M059J (cell line): Measurements from ENCODE around the gene FAM81A. TPM values are rescaled to one million over a fixed set of nuclear protein-coding genes. Genes with fewer than 3 reads are reported as not detected.
A peak's percentile ranks its signal among the peaks of the same experiment; 100 is the strongest.
"Not testable (repeated sequence)": the region's sequence is repeated elsewhere in the genome, so short reads cannot be mapped to it uniquely, and the experiment has no call there.

Experiments used
- DNase-seq: peaks from one replicate; pipeline ENCODE4 v3.0.0-alpha.2; 2012; ENCODE audit warnings: low read depth
- total RNA-seq: library from RNA; depleted of rRNA; stranded (reverse); fragments of >200 nt; shearing (Covaris generic); gene quantifications from 2 replicates; pipeline ENCODE4 v1.2.3, GENCODE V29; 2014

FAM81A gene
- total RNA-seq, 1 experiment from 2014 or later: 3.3 TPM

- no peak for DNase-seq
These were observed 47.0 kb downstream of the FAM81A start for GRCh38 chr15:59485036-59485435.

GRCh38 chr15:59489485-59489884 is 51.5 kb downstream of the FAM81A start:
- DNase-seq: not testable (repeated sequence)

GRCh38 chr15:59491062-59491461 is 53.1 kb downstream of the FAM81A start:
- no peak for DNase-seq

- DNase-seq: peak; percentile 68
These were observed 54.7 kb downstream of the FAM81A start for GRCh38 chr15:59492389-59493377.

- DNase-seq: peak; percentile 50
These were observed 63.6 kb downstream of the FAM81A start for GRCh38 chr15:59501597-59501996.

GRCh38 chr15:59515190-59515589 is 77.2 kb downstream of the FAM81A start:
- no peak for DNase-seq

GRCh38 chr15:59516655-59517461 is 78.9 kb downstream of the FAM81A start:
- DNase-seq: no peak

GRCh38 chr15:59519329-59519728 is 81.3 kb downstream of the FAM81A start:
- DNase-seq: no peak

- no peak for DNase-seq
These were observed 83.5 kb downstream of the FAM81A start for GRCh38 chr15:59521443-59521842.

GRCh38 chr15:59522988-59523461 is 85.0 kb downstream of the FAM81A start:
- no peak for DNase-seq

- no peak for DNase-seq
These were observed 85.7 kb downstream of the FAM81A start for GRCh38 chr15:59523702-59524101.

GRCh38 chr15:59524331-59524731 is 86.3 kb downstream of the FAM81A start:
- no peak for DNase-seq

- not testable (repeated sequence) for DNase-seq
These were observed 88.5 kb downstream of the FAM81A start for GRCh38 chr15:59526466-59526865.

GRCh38 chr15:59528429-59528828 is 90.4 kb downstream of the FAM81A start:
- DNase-seq: no peak

GRCh38 chr15:59528961-59529402 is 91.0 kb downstream of the FAM81A start:
- peak; percentile 89 for DNase-seq

- no peak for DNase-seq
These were observed 93.2 kb downstream of the FAM81A start for GRCh38 chr15:59531066-59531675.

- DNase-seq: peak; percentile 37
These were observed 94.9 kb downstream of the FAM81A start for GRCh38 chr15:59532770-59533379.

- no peak for DNase-seq
These were observed 98.6 kb downstream of the FAM81A start for GRCh38 chr15:59536553-59536952.

GRCh38 chr15:59537403-59537802 is 99.4 kb downstream of the FAM81A start:
- DNase-seq: no peak

- no peak for DNase-seq
These were observed 100.5 kb downstream of the FAM81A start for GRCh38 chr15:59538494-59538893.

- DNase-seq: peak; percentile 30
These were observed 101.8 kb downstream of the FAM81A start for GRCh38 chr15:59539799-59540198.
